Activated CD4-positive, alpha-beta T cell treated with anti-CD3 and anti-CD28 coated beads, Interleukin-2, Interleukin-6, amounts not matched to agents 100 ng/mL and 50 ng/mL, durations not matched to agents 16 hours and 8 hours (primary cell): Measurements from ENCODE around the gene CCDC138.

Source experiments
- DNase-seq: peaks from one replicate; pipeline ENCODE4 v3.0.0-alpha.2; 2020

The CCDC138 gene

GRCh38 chr2:108896741-108897140 is 110.2 kb downstream of the CCDC138 start:
- no peak for DNase-seq

GRCh38 chr2:108898315-108899082 is 111.9 kb downstream of the CCDC138 start:
- peak; percentile 21 for DNase-seq

GRCh38 chr2:108904680-108905079 is 118.1 kb downstream of the CCDC138 start:
- DNase-seq: no peak

GRCh38 chr2:108905176-108905575 is 118.6 kb downstream of the CCDC138 start:
- DNase-seq: no peak

GRCh38 chr2:108905906-108906305 is 119.3 kb downstream of the CCDC138 start:
- DNase-seq: no peak

GRCh38 chr2:108906403-108907077 is 120.0 kb downstream of the CCDC138 start:
- DNase-seq: no peak

GRCh38 chr2:108907822-108908712 is 121.5 kb downstream of the CCDC138 start:
- no peak for DNase-seq

GRCh38 chr2:108908713-108909070 is 122.1 kb downstream of the CCDC138 start:
- DNase-seq: no peak

- no peak for DNase-seq
Measured at GRCh38 chr2:108909275-108909823, 122.8 kb downstream of the CCDC138 start.

GRCh38 chr2:108910011-108910431 is 123.5 kb downstream of the CCDC138 start:
- no peak for DNase-seq

GRCh38 chr2:108910541-108911396 is 124.2 kb downstream of the CCDC138 start:
- no peak for DNase-seq

- DNase-seq: no peak
Measured at GRCh38 chr2:108911401-108911800, 124.8 kb downstream of the CCDC138 start.

GRCh38 chr2:108911807-108912628 is 125.4 kb downstream of the CCDC138 start:
- no peak for DNase-seq

GRCh38 chr2:108912629-108912902 is 126.0 kb downstream of the CCDC138 start:
- no peak for DNase-seq

GRCh38 chr2:108916122-108916795 is 129.7 kb downstream of the CCDC138 start:
- DNase-seq: no peak

- no peak for DNase-seq
Measured at GRCh38 chr2:108916796-108917421, 130.3 kb downstream of the CCDC138 start.

- DNase-seq: no peak
Measured at GRCh38 chr2:108917526-108917925, 131.0 kb downstream of the CCDC138 start.

GRCh38 chr2:108918156-108918874 is 131.7 kb downstream of the CCDC138 start:
- DNase-seq: no peak

GRCh38 chr2:108918941-108919341 is 132.4 kb downstream of the CCDC138 start:
- DNase-seq: no peak
